Germinal center (tissue), 1 donor: Measurements from ENCODE around the gene CPXM2.

Experiments
- DNase-seq: peaks from one replicate; pipeline ENCODE4 v3.0.0; 2012; ENCODE audit warnings: mixed read lengths, low spot score

The CPXM2 gene

DNA sequence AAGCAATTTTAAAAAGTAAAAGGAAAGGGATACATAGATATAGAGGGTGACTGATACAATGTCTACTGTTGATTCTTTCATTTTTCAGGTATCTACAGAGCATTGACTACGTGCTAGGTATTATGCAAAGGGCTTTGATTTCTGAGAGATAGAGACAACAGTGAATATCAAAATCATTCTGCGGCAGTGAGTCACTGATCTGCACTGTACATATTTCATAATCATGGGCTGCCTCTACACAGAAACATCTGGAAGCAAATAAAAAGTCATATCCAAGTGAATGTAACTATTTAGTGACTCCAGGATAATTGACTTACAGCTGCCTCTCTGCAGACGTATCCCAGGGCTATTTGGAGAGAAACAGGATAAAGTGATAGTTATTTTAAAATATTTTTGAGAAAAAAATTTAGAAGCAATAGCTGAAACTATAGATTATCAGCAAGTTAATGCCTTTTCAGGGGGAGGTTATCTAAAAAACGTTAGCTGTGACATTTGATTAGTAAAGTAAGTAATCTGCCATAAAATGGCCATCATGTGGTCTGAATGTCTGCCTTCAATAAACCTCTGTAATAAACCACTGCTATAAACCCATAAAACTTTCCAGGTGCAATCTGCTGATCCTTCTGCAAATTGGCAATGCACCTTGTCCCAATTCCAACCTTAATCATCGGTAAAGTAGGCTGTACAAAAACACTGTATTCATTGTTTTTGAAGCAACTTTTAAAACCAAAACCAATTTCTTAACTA, 43.7 kb downstream of the CPXM2 start:
- no peak for DNase-seq

DNA sequence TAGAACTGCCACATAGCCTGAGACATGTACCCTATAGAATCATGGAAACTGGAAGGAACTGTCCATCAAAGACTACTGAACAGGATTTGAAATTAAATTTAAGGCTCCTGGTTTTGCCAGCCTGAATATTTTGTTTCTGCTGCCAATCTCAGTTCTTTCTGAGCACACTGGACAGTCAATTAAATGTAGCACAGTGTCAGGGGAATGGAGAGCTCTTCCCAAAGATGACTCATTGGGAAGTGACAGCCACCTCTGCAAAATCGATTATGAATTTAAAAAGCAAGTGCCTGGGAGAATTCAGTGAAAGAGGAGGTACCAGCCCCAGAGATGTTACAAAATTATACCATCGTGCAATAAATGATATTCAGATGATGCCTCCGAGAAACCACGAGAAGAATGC, 47.8 kb downstream of the CPXM2 start:
- DNase-seq, result no peak

DNA sequence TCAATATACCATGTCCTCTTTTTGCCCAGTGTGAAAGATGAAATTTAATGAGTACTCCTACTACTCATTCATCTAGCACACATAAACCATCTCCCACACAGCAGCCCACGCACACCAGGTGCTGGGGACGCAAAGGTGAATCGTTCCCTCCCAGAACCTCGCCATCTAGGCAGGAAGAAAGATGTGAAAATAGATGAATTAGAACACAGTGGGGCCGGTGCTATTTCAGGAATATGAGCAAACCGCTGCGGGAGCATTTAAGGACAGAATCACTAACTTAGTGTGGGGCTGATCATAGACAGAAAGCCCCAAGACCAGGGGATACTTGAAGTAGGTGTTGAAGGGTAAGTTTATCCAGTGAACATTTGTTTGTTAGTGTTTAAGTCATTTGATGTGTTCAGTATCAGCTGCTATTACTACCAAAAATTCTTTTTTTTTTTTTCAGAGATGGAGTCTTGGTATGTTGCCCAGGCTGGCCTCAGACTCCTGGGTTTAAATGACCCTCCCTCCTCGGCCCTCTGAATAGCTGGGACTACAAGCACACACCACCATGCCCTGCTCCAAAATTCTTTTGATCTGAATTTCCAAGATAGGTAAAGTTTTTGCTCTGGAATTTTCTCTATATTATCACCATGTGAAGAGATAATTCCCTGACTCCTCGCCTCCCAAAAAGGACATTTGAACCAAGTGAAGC, 48.8 kb downstream of the CPXM2 start:
- DNase-seq, result no peak

DNA sequence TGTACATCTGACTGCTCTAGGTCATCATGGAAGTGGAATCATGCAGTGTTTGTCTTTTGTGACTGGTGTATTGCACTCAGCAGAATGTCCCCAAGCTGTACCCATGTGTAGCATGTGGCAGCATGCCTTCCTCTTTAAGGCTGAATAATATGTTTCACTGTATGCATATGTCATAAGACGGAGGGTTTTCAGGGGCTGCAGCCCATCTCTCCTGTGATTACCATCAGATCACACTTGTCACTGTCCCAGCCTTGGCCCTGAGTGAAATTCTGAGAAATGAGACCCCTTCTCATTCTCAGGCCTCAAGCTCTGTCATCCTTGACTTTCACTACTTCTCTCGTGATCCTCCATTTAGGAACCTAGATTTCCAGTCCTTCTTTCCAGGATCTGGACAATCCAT, 50.0 kb downstream of the CPXM2 start:
- DNase-seq, result no peak

DNA sequence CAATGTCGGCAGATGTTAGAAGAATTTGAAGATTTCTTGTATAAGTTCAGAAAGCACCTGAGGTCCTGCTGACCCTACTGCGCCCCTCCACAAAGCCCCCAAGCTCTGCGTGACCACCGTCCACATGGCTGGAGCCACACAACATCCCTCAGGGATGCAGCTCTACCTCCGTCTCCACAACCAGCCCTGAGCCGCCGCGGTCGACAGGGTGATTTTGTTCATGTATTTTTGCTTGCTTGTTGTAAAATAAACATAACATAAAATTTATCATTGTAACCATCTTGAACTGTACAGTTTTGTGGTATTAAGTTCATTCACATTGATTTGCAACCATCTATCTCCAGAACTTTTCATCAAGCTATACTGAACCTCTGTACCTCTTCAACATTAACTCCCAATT, 50.5 kb downstream of the CPXM2 start:
- no peak for DNase-seq

DNA sequence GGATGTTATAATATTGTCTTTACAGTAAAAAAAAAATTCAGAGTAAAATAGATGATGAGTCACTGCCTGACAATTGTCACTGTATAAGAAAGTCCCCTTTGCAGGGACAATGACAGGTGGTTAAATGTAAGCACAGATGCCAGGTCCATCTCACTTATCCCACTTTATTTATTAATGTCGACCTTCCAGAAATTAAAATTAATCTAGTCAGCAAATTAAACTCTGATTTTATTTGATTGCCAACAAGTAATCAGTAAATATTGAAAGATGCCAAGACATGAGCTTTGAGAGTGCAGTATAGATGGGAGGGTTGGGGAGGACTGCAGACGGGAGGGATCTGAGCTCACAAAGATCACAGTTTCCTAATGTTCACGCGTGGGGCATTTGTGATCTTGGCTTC, 50.9 kb downstream of the CPXM2 start:
- DNase-seq, result no peak

DNA sequence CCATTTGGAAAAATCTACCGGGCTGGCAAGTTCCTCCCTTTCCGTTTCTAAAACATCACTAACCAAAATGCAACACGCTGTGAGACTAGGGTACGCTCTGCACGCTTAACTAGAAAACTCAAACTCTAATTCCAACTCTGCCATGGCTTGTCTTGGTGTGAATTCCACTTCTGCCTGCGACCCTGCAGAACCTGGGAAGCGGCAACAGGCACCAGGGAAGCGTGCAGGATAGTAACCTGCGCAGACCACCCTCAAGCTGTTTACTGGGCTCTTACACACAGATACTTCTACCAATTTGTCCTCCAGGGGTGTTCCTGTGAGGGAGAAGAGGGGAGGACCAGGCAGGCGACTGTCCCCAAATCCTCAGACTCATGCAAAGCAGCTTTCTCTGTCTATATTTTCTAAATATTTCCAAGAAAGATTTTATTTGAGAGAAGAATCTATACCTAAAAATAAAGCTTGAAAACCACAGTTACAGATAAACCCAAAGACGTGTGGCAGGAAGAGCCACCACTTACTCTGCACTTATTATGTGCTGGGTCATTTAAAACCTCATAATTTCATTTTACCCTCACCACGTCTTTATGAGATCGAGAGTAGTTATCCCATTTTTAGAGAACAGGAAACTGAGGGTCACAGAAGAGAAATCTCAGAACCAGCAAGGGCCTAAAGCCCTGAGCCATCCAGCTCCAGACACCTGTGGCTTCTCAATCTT, 52.9 kb downstream of the CPXM2 start:
- DNase-seq, result no peak

DNA sequence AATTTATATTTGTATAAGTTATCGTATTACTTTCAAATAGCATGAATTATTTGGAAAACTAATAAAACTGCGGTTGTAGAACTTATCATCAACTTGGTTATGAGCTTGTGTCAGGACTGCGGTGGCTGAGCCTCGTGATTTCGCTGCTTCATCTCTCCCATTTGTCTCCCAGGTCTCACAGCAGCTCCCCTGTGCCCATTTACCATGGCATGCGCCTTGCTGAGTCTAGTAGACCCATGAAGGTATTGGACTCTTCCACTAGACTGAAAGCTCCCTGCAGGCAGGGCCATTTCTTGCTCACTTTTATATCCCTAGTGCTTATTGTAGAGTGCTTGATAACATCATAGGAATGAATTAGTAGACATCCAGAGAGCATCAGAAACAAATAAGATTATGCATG, 53.9 kb downstream of the CPXM2 start:
- DNase-seq, result no peak

DNA sequence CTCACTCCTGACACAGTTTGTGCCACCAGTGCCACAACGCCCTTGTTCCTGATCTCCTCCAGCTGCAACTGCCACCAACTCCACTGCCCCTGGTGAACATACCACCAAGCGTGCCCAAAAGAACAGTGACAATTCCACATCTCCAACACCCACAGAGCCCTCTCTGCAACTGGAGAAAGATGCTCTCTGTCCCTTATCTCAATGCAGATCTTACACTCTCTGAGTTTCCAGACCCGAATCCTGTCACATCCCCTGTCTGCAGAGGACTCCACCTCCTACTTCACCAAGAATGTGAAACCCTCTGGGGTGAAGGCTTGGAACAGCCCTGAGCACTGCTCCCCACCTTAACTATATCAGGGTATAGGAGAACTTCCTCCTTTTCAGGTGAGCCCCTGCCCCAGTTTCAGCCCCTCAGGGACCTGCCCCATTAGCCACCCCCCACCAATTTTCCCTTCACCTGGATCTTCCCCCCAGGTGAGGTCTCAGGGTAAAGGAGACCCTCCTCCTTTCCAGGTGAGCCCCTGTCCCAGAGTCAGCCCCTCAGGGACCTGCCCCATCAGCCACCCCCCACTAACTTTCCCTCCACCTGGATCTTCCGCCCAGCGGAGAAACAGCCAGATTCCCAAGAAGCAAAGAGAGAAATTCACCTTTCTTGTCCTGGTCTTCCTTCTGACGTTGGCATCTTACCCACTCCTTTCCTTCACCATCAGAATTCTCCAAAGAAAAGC, 55.0 kb downstream of the CPXM2 start:
- no peak for DNase-seq

DNA sequence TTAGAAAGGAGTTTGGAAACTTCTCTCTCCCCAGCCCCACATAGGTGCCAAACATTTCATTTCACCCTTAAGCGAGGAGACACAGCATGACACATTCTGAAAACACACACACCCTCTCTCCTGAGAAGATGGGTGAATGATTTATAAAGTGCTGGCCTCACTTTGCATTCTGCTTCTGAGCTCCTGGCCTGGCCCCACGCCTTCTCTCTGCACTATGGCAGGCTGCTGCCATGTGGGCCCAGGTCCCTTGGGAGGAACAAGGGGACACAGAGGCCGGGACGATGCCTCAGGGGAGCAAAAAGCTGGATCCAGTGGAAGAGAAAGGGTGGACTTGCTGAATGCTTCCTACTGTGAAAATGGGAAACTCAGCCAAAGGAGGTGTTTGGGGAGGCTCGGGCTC, 56.0 kb downstream of the CPXM2 start:
- no peak for DNase-seq

DNA sequence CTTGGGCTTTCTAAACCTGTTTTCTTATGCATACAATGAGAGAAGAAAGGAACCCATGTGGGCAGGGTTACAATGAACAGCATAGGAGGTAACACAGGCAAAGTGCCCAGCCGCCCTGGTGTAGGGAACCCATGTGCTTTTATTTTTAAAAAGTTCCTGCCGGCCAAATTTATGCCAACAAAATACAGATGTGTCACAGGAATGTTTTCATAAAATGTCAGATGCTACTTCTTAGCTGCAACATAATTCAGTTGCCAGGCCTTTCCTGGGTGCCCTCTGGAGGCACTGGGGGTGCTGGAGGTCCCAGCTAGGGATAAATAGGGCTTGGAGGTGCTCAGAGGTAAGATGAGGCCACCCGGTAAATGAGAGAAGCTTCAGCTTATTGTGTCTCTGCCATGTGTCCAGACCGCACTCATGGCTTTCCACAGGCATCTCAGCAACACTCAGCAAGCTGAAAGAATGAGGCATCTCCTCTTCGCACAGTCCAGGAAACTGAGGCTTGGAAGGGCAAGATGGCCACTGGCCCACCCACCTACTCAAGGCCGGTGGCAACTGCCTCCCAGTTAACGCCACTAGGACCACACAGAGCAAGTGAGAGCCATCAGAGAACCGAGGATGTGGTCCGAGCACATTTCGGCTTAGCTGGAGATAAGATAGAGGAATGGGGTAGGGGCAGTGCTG, 58.3 kb downstream of the CPXM2 start:
- no peak for DNase-seq

DNA sequence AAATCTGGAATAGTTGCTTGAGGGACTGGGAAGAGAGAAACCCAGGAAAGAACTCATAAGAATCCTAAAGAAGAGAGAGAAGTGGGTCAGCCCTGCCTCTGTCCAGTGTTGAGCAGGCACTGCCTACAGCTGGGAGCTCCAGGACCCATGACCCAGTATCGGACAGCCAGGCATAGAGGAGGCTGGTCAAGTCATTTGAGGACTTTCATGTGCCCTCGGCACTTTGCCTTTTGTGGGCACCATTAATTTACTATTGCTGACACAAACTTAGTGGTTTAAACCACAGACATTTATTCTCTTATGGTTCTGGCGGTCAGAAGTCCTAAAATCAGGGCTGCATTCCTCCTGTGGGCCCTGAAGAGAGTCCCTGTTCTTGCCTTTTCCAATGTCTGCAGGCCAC, 60.3 kb downstream of the CPXM2 start:
- DNase-seq, result no peak

DNA sequence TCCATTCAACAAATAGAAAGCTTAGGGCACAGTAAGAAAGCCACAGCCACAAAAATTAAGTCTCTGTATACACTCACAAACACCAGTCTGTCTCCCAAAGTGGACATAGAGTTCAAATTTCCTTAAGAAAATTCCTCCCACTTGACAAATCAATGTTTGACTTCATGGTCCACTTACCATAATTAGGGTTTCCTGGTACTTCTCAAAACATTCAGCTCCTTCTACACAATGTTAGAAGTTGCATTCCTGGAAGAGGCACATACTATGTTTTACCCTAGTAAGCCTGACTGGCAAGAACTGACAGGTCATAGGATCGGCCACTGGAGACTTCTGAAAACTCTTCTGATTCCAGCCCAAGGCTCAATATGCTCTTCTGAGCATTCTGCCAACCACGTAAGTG, 70.5 kb downstream of the CPXM2 start:
- no peak for DNase-seq

DNA sequence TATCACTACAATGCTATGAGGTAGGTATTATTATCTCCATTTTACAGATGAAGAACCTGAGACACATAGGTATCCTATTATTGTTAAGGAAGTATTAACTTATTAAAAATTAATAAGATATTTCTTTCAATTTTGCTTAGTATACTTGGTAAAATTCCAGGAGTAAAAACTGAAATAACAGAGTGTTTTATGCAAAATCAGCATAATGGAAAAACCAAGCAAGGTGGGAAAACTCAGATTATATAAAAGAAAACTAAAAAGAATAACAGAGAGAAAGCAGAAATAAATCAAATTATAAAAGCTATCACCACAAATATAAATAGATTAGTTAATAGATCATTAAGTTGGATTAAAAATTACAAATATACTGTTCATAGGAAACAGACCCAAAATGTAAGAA, 82.0 kb downstream of the CPXM2 start:
- DNase-seq, result no peak

DNA sequence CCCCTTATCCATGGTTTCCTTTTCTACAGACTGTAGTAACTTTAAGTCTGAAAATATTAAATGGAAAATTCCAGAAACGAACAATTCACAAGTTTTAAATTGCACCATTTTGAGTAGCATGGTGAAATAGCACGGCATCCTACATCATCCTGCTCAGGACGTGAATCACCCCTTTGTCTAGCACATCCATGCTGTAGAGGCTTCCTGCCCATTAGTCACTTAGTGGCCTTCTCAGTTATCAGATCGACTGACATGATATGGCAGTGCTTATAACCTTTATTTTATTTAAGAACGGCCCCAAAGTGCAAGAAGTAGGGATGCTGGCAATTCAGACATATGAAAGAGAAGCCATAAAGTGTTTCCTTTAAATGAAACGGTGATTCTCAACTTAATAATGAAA, 82.7 kb downstream of the CPXM2 start:
- no peak for DNase-seq

DNA sequence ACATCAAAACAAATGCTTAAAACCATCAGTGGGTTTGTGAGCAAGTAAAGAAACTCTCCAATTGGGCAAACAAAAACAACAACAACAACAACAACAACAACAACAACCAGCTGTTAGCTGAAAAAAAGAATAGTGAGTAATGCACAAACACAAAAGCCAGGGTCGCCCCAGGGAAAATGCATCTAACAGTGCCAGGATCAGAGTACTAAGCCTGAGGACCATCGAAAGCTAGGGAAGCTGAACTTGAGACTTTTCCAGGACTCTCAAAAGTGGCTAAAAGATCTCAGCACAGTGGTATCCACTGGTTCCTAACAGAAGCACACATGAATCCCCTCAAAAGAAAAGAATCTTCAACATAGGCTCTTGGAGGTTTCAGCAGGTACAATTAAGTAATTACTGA, 83.3 kb downstream of the CPXM2 start:
- DNase-seq, result no peak

DNA sequence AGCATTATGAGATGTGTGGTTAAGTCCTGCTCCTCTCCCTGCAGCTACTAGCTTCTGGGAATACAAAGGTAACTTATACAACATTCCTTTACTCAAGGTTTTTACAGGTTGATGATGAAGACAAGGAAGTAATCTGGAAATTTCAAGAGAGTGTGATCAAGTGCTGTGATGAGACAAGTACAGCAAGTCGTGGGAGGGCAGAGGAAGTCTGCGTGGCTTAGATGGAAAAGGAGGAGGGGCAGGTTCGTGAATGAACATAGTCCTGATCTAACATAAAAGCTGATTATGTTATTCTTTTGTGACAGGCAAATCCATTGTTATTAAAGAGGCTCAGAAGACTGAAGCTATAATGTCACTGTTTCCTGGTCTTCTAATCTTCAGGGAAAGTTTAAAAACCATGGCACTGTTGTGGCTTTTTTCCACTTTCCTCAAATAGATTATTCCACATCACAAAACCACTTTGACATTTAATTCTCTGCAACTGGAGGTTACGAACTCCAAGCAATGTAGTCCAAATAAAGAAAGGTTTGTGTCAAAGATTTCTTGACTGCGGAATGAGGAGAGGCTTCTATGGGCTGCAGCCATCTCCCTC, 84.1 kb downstream of the CPXM2 start:
- DNase-seq, result no peak

DNA sequence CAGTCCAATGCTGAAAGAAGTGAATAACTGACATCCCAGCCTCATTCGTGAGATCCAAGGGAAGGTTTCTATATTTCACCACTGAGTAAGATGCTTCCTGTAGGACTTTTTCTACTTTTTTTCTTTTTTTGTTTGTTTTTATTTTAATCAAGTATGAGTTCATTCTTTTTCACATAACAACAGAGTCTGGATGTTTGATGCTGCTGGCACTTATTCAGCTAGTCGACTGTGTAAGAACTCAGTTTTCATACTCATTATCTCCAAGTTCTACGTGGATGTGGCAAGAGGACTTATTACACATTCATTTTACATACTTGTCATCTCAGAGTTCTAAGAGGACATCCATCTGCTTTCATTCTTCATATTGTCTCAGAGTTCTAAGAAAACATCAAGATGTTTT, 86.9 kb downstream of the CPXM2 start:
- no peak for DNase-seq

DNA sequence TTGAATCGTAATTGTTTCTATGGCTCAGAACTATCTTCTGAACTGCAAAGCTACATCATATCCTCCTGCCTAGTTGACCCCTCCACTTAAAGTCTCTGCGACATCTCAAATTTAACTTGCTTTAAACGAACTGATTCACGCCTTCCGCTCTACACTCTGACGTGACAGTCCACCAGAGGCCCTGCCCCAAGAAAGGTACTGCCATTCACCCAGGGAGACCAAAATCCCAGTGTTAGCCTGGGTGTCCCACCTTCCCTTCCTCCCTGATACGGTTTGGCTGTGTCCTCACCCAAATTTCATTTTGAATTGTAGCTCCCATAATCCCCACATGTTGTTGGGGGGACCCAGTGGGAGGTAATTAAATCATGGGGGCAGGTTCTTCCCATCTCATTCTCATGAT, 90.8 kb downstream of the CPXM2 start:
- no peak for DNase-seq

DNA sequence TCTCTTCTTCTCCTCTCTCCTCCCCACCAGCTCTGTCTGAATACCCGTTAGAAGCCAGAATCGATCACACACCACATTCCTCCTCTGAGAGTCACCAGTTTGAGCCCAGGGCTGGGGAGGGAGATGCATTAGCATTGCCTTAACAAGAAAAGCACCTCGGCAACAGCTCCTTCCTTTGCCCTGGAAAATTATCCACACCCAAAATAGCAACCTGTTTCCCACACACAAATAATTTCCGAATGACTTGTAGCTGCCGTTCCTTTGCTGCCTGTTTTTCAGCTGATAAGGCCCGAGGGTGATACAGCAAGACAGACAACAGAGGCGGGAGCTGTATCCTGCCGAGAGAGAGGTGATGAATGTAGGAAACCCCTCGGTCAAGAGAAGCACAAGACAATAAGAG, 91.3 kb downstream of the CPXM2 start:
- no peak for DNase-seq

DNA sequence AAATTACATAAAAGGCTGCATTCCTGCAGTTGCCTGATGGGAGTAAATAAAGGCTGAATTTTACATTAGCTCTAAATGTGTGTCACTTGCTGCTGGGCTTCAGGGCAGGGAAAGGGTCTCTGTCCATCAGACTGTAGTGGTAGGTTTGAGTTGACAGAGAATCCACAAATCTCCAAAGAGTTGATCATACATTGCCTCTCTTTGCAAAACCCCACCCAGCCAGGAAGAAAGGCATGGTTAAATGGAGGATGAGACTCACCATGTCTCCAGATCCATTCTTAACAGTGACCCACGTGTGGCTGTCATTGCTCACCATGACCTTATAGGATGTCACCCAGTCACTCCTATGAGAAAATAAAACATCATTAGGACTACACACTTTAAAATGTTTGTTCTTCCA, 92.8 kb downstream of the CPXM2 start:
- no peak for DNase-seq

DNA sequence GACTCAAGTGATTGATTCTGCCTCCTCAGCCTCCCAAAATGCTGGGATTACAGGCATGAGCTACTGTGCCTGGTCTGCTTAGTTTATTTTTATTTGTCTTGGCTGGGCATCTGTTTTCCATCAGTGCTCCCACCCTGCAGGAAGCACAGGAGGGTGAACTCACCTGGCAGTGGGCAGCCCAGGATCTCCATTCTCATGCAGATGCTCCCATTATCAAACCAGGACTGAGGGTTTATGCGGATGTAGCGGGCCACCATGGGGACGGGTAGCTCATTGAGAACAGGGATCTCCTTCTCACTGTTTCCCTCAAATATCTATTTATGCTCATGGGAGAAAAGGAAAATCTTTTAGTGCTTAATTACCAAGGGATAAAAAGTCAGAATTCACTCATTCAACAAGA, 93.8 kb downstream of the CPXM2 start:
- no peak for DNase-seq
